Breast epithelium (tissue), 4 donors: Measurements from ENCODE around the gene TTLL10. TPM values are rescaled to one million over a fixed set of nuclear protein-coding genes. Genes with fewer than 3 reads are reported as not detected.

Source experiments
- DNase-seq, 2 donors: peaks; one replicate each; pipeline ENCODE4 v3.0.0-alpha.2; 2019; ENCODE audit warnings: low spot score in 2 of 2
- H3K27ac ChIP-seq, 2 donors: fragments of 200-600 bp; sonication (generic) in 1 of 2; one replicate each; pipeline ENCODE4 v1.5.1; 2016 to 2019; ENCODE audit warnings: mild to moderate bottlenecking in 1 of 2
- H3K27me3 ChIP-seq, 2 donors: fragments of 200-600 bp; sonication (generic) in 1 of 2; one replicate each; pipeline versions ENCODE4 v1.5.1 to v1.6.0; 2017 to 2019; ENCODE audit warnings: control low read depth in 1 of 2, mild to moderate bottlenecking in 1 of 2
- H3K36me3 ChIP-seq: fragments of 200-600 bp; one replicate; pipeline ENCODE4 v1.5.1; 2019
- H3K4me1 ChIP-seq, 2 donors: fragments of 200-600 bp; sonication (generic); one replicate each; pipeline ENCODE4 v1.5.1; 2016 to 2019; ENCODE audit warnings: control low read depth in 1 of 2
- H3K4me3 ChIP-seq, 3 donors: fragments of 200-600 bp; sonication (generic); 1 replicate in 2 of 3; 2 replicates in 1 of 3; pipeline ENCODE4 v1.5.1; 2016 to 2019; ENCODE audit warnings: mild to moderate bottlenecking in 3 of 3, moderate library complexity in 2 of 3
- H3K9me3 ChIP-seq, 2 donors: fragments of 200-600 bp; sonication (generic) in 1 of 2; one replicate each; pipeline ENCODE4 v1.5.1; 2016 to 2019; ENCODE audit warnings: control low read depth in 1 of 2
- CTCF ChIP-seq, 3 donors: fragments of 450-650 bp; IDR thresholded peaks; one replicate each; pipeline ENCODE4 v1.5.1; 2016 to 2017; ENCODE audit warnings: antibody characterized with exemption in 3 of 3, mild to moderate bottlenecking in 3 of 3, moderate library complexity in 3 of 3
- POLR2A ChIP-seq: fragments of 450-650 bp; IDR thresholded peaks from one replicate; pipeline ENCODE4 v1.6.1; 2016; ENCODE audit warnings: antibody characterized with exemption, mild to moderate bottlenecking, moderate library complexity
- POLR2AphosphoS5 ChIP-seq, 3 donors: sonication (generic); formaldehyde crosslinking; IDR thresholded peaks; one replicate each; pipeline ENCODE4 v1.6.1; 2017; ENCODE audit warnings: antibody characterized with exemption in 3 of 3
- intact Hi-C: fragments of 100-400 bp; cut with DNase I; formaldehyde crosslinking; loops from one replicate; pipeline ENCODE4 v1.15.1; 2023; ENCODE audit warnings: low total_unique reads
- total RNA-seq, 3 donors: library from RNA; depleted of rRNA; stranded (reverse); fragments of >200 nt; gene quantifications; one replicate each; pipeline ENCODE4 v1.1.0, GENCODE V29; 2016

TTLL10 gene
- total RNA-seq, 3 donors from 2014 or later, result 0.15 to 0.33 (median 0.16) TPM

- DNase-seq, result no peak
- intact Hi-C loops, result no loop called here
- Histone ChIP-seq H3K36me3 (no peaks in the 10 kb centered on the region), H3K9me3 (no peaks in the 10 kb centered on the region), H3K27ac (no peak overlapping the region), H3K4me3 (no peak overlapping the region), H3K27me3 (no peaks in the 10 kb centered on the region), H3K4me1 (peaks cover 0 to 11% of the 10 kb centered on the region in 2 donors)
- TF ChIP-seq CTCF (IDR thresholded peaks at IDR 0.05), result no peak
- TF ChIP-seq POLR2AphosphoS5 (IDR thresholded peaks at IDR 0.05), result no peak
- no peak for TF ChIP-seq POLR2A
Measured at GRCh38 chr1:1210726-1211540, 37.3 kb downstream of the TTLL10 start.

GRCh38 chr1:1211541-1212441 lies 38.1 kb downstream of the TTLL10 start:
- H3K27me3 ChIP-seq, result no peaks in the 10 kb centered on the region
- DNase-seq, result no peak
- intact Hi-C loops, result no loop called here
- H3K27ac ChIP-seq, result peak overlapping the region in 1 of 2 donors; percentile 55
- TF ChIP-seq CTCF (IDR thresholded peaks at IDR 0.05) (no peak), POLR2AphosphoS5 (IDR thresholded peaks at IDR 0.05) (no peak), POLR2A (no peak)
- H3K4me1 ChIP-seq, result peaks cover 0 to 11% of the 10 kb centered on the region in 2 donors
- H3K36me3 ChIP-seq, result no peaks in the 10 kb centered on the region
- no peaks in the 10 kb centered on the region for H3K9me3 ChIP-seq
- H3K4me3 ChIP-seq, result peak overlapping the region; percentile 23 to 60 (median 40)

- Histone ChIP-seq H3K4me3 (peak overlapping the region; percentile 23 to 60 (median 40)), H3K36me3 (no peaks in the 10 kb centered on the region), H3K4me1 (peaks cover 0 to 11% of the 10 kb centered on the region in 2 donors), H3K9me3 (no peaks in the 10 kb centered on the region), H3K27ac (peak overlapping the region in 1 of 2 donors; percentile 55), H3K27me3 (no peaks in the 10 kb centered on the region)
- TF ChIP-seq POLR2AphosphoS5 (IDR thresholded peaks at IDR 0.05), result no peak
- no peak for TF ChIP-seq POLR2A
- TF ChIP-seq CTCF (IDR thresholded peaks at IDR 0.05), result no peak
- DNase-seq, result no peak
- intact Hi-C loops, result no loop called here
Measured at GRCh38 chr1:1212780-1213344, 39.2 kb downstream of the TTLL10 start.

- Histone ChIP-seq H3K36me3 (no peaks in the 10 kb centered on the region), H3K9me3 (no peaks in the 10 kb centered on the region), H3K27ac (peak within 1 kb of the TSS in 1 of 2 donors; percentile 55), H3K27me3 (no peaks in the 10 kb centered on the region), H3K4me1 (peaks cover 0 to 6% of the 10 kb centered on the region in 2 donors), H3K4me3 (peak within 1 kb of the TSS; percentile 23 to 60 (median 40))
- TF ChIP-seq POLR2AphosphoS5 (IDR thresholded peaks at IDR 0.05) (no peak), CTCF (IDR thresholded peaks at IDR 0.05) (no peak), POLR2A (no peak)
- no peak for DNase-seq
- intact Hi-C loops, result no loop called here
Measured at GRCh38 chr1:1213345-1214265, 39.9 kb downstream of the TTLL10 start, which contains the start of gene TNFRSF4. TSS of gene TNFRSF4 (minus strand) at chr1:1214153. CDS start at chr1:1214127, 26 bp downstream.
